HG02981 (cell line): Measurements from ENCODE around the gene PMP22.
"Not testable (repeated sequence)": the region's sequence is repeated elsewhere in the genome, so short reads cannot be mapped to it uniquely, and the experiment has no call there.

Experiments used
- ATAC-seq: cut with Tn5 transposase; IDR thresholded peaks from one replicate; pipeline ENCODE4 v1.9.1; 2021; ENCODE audit warnings: mild to moderate bottlenecking, moderate library complexity; ENCODE audit not compliant: unreplicated experiment

Gene PMP22

GRCh38 chr17:15220785-15221184 lies 44.3 kb downstream of the PMP22 start:
- no peak for ATAC-seq

DNA sequence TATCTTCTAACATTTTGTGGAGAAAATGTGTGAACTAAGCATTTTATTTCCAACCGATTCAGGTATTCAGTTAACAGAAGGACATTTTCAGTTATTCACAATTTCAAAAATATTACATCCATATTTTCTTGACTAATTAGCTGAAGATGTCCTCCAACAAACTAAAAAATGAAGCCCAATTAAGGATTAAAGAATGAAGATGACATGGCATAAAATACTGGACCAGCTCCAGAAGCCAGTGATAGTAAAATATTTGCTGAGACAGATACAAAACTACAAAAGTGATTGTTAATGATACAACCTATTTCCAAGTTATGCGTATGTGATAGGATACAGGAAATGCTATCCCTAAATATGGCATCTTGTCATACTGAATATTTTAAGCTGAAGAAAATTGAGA lies 48.6 kb downstream of the PMP22 start:
- no peak for ATAC-seq

GRCh38 chr17:15213381-15214087 lies 51.6 kb downstream of the PMP22 start:
- ATAC-seq, result no peak

DNA sequence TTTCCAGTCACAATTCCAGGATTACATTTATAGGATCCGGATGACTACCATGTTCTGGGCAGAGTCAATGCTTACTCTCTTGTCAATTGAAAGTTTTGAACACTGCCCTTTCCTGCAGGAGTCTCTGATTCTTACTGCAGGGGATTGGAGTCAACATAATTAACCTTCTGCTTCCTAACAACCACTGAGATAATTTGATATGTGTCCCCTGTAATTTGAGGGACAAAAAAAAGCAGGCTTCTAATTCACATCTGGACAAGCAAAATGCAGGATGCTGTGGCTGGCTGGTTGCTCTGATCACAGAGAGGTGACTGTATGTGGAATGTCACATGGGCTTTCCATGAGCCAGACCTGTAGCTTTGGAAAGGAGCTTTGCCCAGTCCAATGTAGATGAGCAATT lies 54.9 kb downstream of the PMP22 start:
- ATAC-seq, result no peak

DNA sequence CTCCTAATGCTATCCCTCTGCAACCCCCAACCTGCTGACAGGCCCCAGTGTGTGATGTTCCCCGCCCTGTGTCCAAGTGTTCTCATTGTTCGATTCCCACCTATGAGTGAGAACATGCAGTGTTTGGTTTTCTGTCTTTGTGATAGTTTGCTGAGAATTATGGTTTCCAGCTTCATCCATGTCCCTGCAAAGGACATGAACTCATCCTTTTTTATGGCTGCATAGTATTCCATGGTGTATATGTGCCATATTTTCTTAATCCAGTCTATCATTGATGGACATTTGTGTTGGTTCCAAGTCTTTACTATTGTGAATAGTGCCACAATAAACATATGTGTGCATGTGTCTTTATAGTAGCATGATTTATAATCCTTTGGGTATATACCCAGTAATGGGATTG lies 62.1 kb downstream of the PMP22 start:
- not testable (repeated sequence) for ATAC-seq

GRCh38 chr17:15200574-15200973 lies 64.6 kb downstream of the PMP22 start:
- not testable (repeated sequence) for ATAC-seq

DNA sequence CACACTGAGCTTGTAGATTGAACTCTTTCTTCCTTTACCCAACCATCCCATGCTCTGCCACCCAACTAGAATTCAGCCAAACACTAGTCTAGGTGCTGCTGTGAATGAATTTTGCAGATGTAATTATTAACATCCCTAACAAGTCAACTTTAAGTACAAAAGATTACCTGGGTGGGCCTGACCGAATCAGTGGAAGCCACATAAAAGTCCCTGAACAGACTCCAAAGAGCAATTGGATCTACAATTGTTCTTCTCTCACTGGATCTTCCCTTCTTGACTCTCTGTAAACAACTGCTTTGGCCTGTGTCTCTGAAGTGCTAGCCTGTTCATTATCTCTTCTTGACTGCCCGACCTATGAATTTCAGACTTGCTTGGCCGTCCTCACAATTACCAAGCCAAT lies 67.9 kb downstream of the PMP22 start:
- ATAC-seq, result no peak

GRCh38 chr17:15194859-15195277 lies 70.3 kb downstream of the PMP22 start:
- ATAC-seq, result no peak

DNA sequence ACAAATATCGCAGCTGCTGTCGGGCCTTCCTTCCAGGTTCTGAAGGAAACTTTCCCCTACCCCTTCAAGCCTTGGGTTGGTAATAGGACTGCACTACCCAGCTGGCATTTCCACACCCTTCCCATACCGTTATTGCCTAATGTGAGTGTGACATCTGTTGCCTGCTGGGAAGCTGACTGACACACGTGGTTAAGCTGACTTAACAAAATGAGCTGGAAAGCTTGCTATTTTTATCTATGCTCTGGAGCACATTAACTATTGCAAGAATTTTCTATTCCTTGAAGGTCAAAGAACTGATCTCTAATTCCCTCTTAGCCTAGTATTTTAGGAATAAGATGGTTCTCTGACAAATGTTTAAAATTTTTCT lies 79.5 kb downstream of the PMP22 start:
- ATAC-seq, result no peak

DNA sequence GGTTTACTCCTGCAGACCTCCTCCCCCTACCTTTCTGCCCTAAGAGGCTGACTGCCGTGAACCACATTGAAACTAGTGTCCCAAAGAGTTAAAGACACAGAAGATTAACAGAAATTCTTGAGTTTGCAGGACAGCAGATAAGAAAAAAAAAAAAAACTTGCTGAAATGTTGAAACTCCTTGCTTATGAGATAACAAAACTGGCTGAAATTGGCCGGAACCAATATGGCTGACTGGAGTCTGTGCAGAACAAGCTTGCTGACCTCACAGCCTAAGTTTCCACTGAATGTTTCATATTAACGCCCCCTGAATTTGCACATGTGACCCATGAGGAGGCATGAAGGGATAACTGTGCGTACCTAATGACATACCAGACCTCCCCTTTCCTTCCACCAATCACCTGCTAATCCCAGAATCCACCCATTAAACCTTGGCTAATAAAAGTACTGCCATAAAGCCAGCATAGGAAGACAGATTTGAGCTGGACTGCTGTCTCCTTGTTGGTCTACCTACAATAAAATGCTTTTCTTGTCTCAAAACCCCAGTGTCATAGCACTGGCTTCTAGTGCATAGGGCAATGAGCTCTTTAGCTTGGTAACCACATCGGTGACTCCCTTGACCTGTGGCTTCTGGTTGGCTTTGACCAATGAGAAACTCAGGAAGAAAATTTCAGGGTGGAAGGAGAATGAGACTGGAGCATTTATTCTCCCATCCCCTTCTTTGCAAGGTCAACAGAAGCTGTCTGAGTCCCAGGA lies 80.1 kb downstream of the PMP22 start:
- ATAC-seq, result no peak

DNA sequence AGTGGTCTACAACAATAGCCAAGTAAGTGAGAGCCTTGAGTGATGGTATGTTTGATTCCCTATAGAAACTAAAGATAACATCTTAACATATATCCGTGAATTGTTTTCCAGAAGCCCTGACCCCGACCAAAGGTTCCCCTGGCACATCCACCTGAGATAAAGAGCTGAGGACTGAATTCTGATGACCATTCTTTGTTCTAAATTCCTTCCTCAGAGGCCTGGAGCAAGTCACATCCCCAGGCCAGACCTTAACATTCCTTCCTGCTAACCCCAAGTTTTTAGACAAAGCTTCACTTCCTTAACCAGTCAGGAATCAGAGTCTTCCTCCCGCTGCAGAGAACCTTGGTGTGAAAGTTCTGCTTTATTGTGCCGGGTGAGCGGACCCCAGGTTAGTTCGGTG lies 83.3 kb downstream of the PMP22 start:
- ATAC-seq, result no peak

- no peak for ATAC-seq
Measured at GRCh38 chr17:15181333-15181732, 83.8 kb downstream of the PMP22 start.

- no peak for ATAC-seq
Measured at GRCh38 chr17:15180121-15180561, 85.0 kb downstream of the PMP22 start.
